ENCODE measurements around the gene SUPT20HL1.

The SUPT20HL1 gene

GRCh38 chrX:24396931-24397279 lies 36.5 kb downstream of the SUPT20HL1 start:
- DNase-seq, result no peak

- DNase-seq, result no peak
These were observed 38.3 kb downstream of the SUPT20HL1 start for GRCh38 chrX:24398766-24399165.

GRCh38 chrX:24399550-24399949 lies 39.1 kb downstream of the SUPT20HL1 start:
- no peak for DNase-seq

GRCh38 chrX:24405959-24406358 lies 45.5 kb downstream of the SUPT20HL1 start:
- DNase-seq, result no peak
